Adipocyte (in vitro differentiated cells): ENCODE measurements around the gene MGME1.

Experiments used
- DNase-seq: peaks from one replicate; pipeline ENCODE4 v3.0.0-alpha.2; 2015; ENCODE audit warnings: low read depth
- H3K27me3 ChIP-seq: replicated peaks from 2 replicates; pipeline ENCODE4 v1.7.0; 2013; ENCODE audit warnings: mild to moderate bottlenecking, low read length, moderate library complexity; ENCODE audit not compliant: control insufficient read depth, insufficient read depth
- H3K36me3 ChIP-seq: 2 replicates; pipeline ENCODE4 v1.7.0; 2013; ENCODE audit warnings: low read length, mild to moderate bottlenecking, moderate library complexity; ENCODE audit not compliant: control insufficient read depth, insufficient read depth, severe bottlenecking
- H3K4me1 ChIP-seq: 2 replicates; pipeline ENCODE4 v1.7.0; 2013; ENCODE audit warnings: mild to moderate bottlenecking, low read length, moderate library complexity; ENCODE audit not compliant: control insufficient read depth, insufficient read depth
- H3K4me3 ChIP-seq: 2 replicates; pipeline ENCODE4 v1.7.0; 2013; ENCODE audit warnings: mild to moderate bottlenecking, low read length, moderate library complexity
- H3K9ac ChIP-seq: 2 replicates; pipeline ENCODE4 v1.7.0; 2013; ENCODE audit warnings: mild to moderate bottlenecking, low read length, moderate library complexity
- H3K9me3 ChIP-seq: 2 replicates; pipeline ENCODE4 v1.7.0; 2013; ENCODE audit warnings: mild to moderate bottlenecking, low read length, moderate library complexity; ENCODE audit not compliant: control insufficient read depth

Gene MGME1

GRCh38 chr20:17964632-17965031 lies 4.2 kb upstream of the MGME1 start:
- Histone ChIP-seq H3K27me3 (no peaks in the 10 kb centered on the region), H3K9me3 (no peaks in the 10 kb centered on the region), H3K4me3 (no peak overlapping the region), H3K36me3 (peaks cover 7% of the 10 kb centered on the region), H3K4me1 (peaks cover 72% of the 10 kb centered on the region), H3K9ac (no peak overlapping the region)
- DNase-seq, result no peak

GRCh38 chr20:17965042-17965697 lies 3.6 kb upstream of the MGME1 start:
- no peaks in the 10 kb centered on the region for H3K27me3 ChIP-seq
- DNase-seq, result no peak
- H3K4me3 ChIP-seq, result peak overlapping the region; percentile 95
- no peaks in the 10 kb centered on the region for H3K9me3 ChIP-seq
- peaks cover 7% of the 10 kb centered on the region for H3K36me3 ChIP-seq
- peak overlapping the region; percentile 95 for H3K9ac ChIP-seq
- H3K4me1 ChIP-seq, result peaks cover 70% of the 10 kb centered on the region

GRCh38 chr20:17966432-17967310 lies 2.1 kb upstream of the MGME1 start:
- Histone ChIP-seq H3K9ac (peak overlapping the region; percentile 95), H3K4me1 (peaks cover 70% of the 10 kb centered on the region)
- peak; percentile 64 for DNase-seq

GRCh38 chr20:17967521-17968365 lies 1.1 kb upstream of the MGME1 start:
- H3K36me3 ChIP-seq, result peaks cover 7% of the 10 kb centered on the region
- peaks cover 69% of the 10 kb centered on the region for H3K4me1 ChIP-seq
- peak overlapping the region; percentile 95 for H3K4me3 ChIP-seq
- peak; percentile 78 for DNase-seq
- no peaks in the 10 kb centered on the region for H3K27me3 ChIP-seq
- H3K9ac ChIP-seq, result peak overlapping the region; percentile 95
- H3K9me3 ChIP-seq, result no peaks in the 10 kb centered on the region

More at GRCh38 chr20:17966432-17967310, 2.1 kb upstream of the MGME1 start:
- peak overlapping the region; percentile 95 for H3K4me3 ChIP-seq
- H3K27me3 ChIP-seq, result no peaks in the 10 kb centered on the region
- H3K9me3 ChIP-seq, result no peaks in the 10 kb centered on the region
- peaks cover 7% of the 10 kb centered on the region for H3K36me3 ChIP-seq

GRCh38 chr20:17969278-17969883 lies 563 bp downstream of the MGME1 start:
- no peaks in the 10 kb centered on the region for H3K36me3 ChIP-seq
- no peaks in the 10 kb centered on the region for H3K9me3 ChIP-seq
- peak; percentile 66 for DNase-seq
- peaks cover 56% of the 10 kb centered on the region for H3K4me1 ChIP-seq
- peak overlapping the region; percentile 95 for H3K9ac ChIP-seq
- no peaks in the 10 kb centered on the region for H3K27me3 ChIP-seq
- H3K4me3 ChIP-seq, result peak overlapping the region; percentile 95

- Histone ChIP-seq H3K9ac (peak overlapping the region; percentile 95), H3K27me3 (no peaks in the 10 kb centered on the region), H3K9me3 (no peaks in the 10 kb centered on the region), H3K4me3 (peak overlapping the region; percentile 95), H3K36me3 (no peaks in the 10 kb centered on the region), H3K4me1 (peaks cover 51% of the 10 kb centered on the region)
- peak; percentile 62 for DNase-seq
Measured at GRCh38 chr20:17969884-17970409, 1.1 kb downstream of the MGME1 start.

- H3K9me3 ChIP-seq, result no peaks in the 10 kb centered on the region
- peaks cover 36% of the 10 kb centered on the region for H3K4me1 ChIP-seq
- peak; percentile 58 for DNase-seq
- peaks cover 5% of the 10 kb centered on the region for H3K36me3 ChIP-seq
- peak overlapping the region; percentile 95 for H3K4me3 ChIP-seq
- no peaks in the 10 kb centered on the region for H3K27me3 ChIP-seq
- H3K9ac ChIP-seq, result peak overlapping the region; percentile 95
Measured at GRCh38 chr20:17971300-17972013, 2.6 kb downstream of the MGME1 start.

GRCh38 chr20:17972121-17972520 lies 3.3 kb downstream of the MGME1 start:
- Histone ChIP-seq H3K9me3 (no peaks in the 10 kb centered on the region), H3K27me3 (no peaks in the 10 kb centered on the region), H3K4me3 (peak overlapping the region; percentile 95), H3K9ac (peak overlapping the region; percentile 95), H3K36me3 (peaks cover 5% of the 10 kb centered on the region), H3K4me1 (peaks cover 29% of the 10 kb centered on the region)
- DNase-seq, result no peak

- no peak overlapping the region for H3K9ac ChIP-seq
- H3K36me3 ChIP-seq, result peaks cover 9% of the 10 kb centered on the region
- peaks cover 14% of the 10 kb centered on the region for H3K4me1 ChIP-seq
- H3K4me3 ChIP-seq, result no peak overlapping the region
- no peaks in the 10 kb centered on the region for H3K9me3 ChIP-seq
- no peak for DNase-seq
- H3K27me3 ChIP-seq, result no peaks in the 10 kb centered on the region
Measured at GRCh38 chr20:17976305-17976704, 7.5 kb downstream of the MGME1 start.

- H3K9ac ChIP-seq, result no peak overlapping the region
- DNase-seq, result no peak
- H3K4me1 ChIP-seq, result no peaks in the 10 kb centered on the region
- H3K36me3 ChIP-seq, result peaks cover 14% of the 10 kb centered on the region
- H3K9me3 ChIP-seq, result no peaks in the 10 kb centered on the region
- H3K4me3 ChIP-seq, result no peak overlapping the region
- no peaks in the 10 kb centered on the region for H3K27me3 ChIP-seq
Measured at GRCh38 chr20:17985388-17986018, 16.7 kb downstream of the MGME1 start.
